Esophagus squamous epithelium (tissue), 5 donors: ENCODE results near the gene SLC35A2. TPM values are rescaled to one million over a fixed set of nuclear protein-coding genes. Genes with fewer than 3 reads are reported as not detected.

Source experiments
- DNase-seq: peaks from one replicate; lab custom pipeline; 2025; lab: John Stamatoyannopoulos, UW
- H3K27ac ChIP-seq, 4 donors: fragments of 200-600 bp; sonication (generic); one replicate each; pipeline ENCODE4 v1.5.1; 2016 to 2019; ENCODE audit warnings: mild to moderate bottlenecking in 1 of 4
- H3K27me3 ChIP-seq, 4 donors: fragments of 200-600 bp; sonication (generic); 1 replicate in 3 of 4; 2 replicates in 1 of 4; pipeline versions ENCODE4 v1.5.1 to v1.6.0; 2017 to 2021; ENCODE audit warnings: antibody characterized with exemption in 1 of 4
- H3K36me3 ChIP-seq, 3 donors: fragments of 200-600 bp; sonication (generic); one replicate each; pipeline ENCODE4 v1.5.1; 2016 to 2019
- H3K4me1 ChIP-seq, 3 donors: fragments of 200-600 bp; sonication (generic); one replicate each; pipeline ENCODE4 v1.5.1; 2017 to 2019
- H3K4me3 ChIP-seq, 4 donors: fragments of 200-600 bp; sonication (generic); 1 replicate in 3 of 4; 2 replicates in 1 of 4; pipeline ENCODE4 v1.5.1; 2016 to 2019; ENCODE audit warnings: mild to moderate bottlenecking in 2 of 4, moderate library complexity in 1 of 4
- H3K9me3 ChIP-seq, 3 donors: fragments of 200-600 bp; sonication (generic); one replicate each; pipeline ENCODE4 v1.5.1; 2016 to 2019
- POLR2A ChIP-seq, 4 donors: fragments of 450-650 bp; IDR thresholded peaks; one replicate each; pipeline ENCODE4 v1.6.1; 2017; ENCODE audit warnings: antibody characterized with exemption in 4 of 4, mild to moderate bottlenecking in 4 of 4, moderate library complexity in 3 of 4
- WGBS, 2 donors: methylation state at CpG; one replicate each; pipeline ENCODE4 v1.1.5; 2018; 5-methylcytosine and 5-hydroxymethylcytosine counted together
- intact Hi-C: fragments of 100-400 bp; cut with DNase I; formaldehyde crosslinking; loops from one replicate; pipeline ENCODE4 v1.15.0; 2022
- total RNA-seq, 4 donors: library from RNA; depleted of rRNA; stranded (reverse); fragments of >200 nt; gene quantifications; one replicate each; pipeline ENCODE4 v1.1.0, GENCODE V29; 2016
- TF ChIP-seq, protein P1 (sequence below), 6 experiments: fragments of 450-650 bp in 4 of 6; fragments of 200-600 bp in 2 of 6; sonication (generic) in 2 of 6; IDR thresholded peaks; one replicate each; pipeline ENCODE4 v1.5.1; 2016 to 2019; ENCODE audit warnings: antibody characterized with exemption in 6 of 6, mild to moderate bottlenecking in 4 of 6, moderate library complexity in 4 of 6
- donor health status: DM: yes; HTN: yes; CAD: no.

The SLC35A2 gene
- total RNA-seq, 4 donors from 2014 or later = 13.7 to 28.9 (median 21.0) TPM

DNA sequence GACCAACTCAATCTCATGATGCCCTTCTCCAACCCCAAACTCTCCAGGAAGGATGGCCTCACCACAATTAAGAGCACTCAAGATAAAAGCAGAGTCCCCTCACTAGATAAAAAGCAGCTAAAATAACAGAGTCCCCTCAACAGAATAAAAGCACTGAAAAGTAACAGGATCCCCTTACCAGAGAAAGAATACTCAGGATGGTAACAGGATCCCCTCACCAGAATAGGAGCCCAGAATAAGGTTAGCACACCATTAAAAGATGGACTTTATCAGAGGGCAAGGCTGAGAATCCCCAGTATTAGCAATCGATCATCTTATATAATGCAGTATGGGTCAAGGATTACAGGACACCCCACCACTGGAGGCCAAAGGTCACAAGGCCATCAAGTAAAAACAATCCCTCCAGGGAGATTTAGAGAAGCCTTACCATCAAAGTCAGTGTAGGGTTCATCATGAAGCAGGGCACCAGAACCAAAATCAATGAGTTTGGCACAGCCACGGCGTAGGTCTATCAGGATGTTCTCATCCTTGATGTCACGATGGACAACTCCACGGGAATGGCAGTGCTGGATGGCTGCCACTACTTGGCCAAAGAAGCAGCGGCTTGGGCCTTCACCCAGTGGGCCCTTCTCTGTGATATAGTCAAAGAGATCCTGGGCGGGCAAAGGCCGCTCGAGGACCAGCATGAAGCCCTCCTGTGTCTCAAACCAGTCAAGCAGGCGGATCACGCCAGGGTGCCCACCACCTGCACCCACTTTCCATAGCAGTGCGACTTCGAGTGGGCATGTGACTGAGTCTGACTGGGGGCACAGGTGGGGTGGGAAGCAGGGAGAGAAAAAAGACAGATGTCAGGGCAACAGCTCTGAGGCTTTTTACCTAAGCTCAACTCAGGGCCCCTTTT is 3.4 kb upstream of the SLC35A2 start:
- 75 to 79% methylated on average over 4 to 7 of the region's 13 CpGs for WGBS, 2 donors
- Histone ChIP-seq H3K4me3 (peak overlapping the region in 1 of 4 donors; percentile 14), H3K9me3 (no peaks in the 10 kb centered on the region), H3K4me1 (peaks cover 0 to 54% (median 0%) of the 10 kb centered on the region in 3 donors), H3K27ac (no peak overlapping the region), H3K27me3 (no peaks in the 10 kb centered on the region), H3K36me3 (peaks cover 0 to 22% (median 0%) of the 10 kb centered on the region in 3 donors)
- no peak for DNase-seq
- intact Hi-C loops = no loop called here
- TF ChIP-seq, protein P1, sequence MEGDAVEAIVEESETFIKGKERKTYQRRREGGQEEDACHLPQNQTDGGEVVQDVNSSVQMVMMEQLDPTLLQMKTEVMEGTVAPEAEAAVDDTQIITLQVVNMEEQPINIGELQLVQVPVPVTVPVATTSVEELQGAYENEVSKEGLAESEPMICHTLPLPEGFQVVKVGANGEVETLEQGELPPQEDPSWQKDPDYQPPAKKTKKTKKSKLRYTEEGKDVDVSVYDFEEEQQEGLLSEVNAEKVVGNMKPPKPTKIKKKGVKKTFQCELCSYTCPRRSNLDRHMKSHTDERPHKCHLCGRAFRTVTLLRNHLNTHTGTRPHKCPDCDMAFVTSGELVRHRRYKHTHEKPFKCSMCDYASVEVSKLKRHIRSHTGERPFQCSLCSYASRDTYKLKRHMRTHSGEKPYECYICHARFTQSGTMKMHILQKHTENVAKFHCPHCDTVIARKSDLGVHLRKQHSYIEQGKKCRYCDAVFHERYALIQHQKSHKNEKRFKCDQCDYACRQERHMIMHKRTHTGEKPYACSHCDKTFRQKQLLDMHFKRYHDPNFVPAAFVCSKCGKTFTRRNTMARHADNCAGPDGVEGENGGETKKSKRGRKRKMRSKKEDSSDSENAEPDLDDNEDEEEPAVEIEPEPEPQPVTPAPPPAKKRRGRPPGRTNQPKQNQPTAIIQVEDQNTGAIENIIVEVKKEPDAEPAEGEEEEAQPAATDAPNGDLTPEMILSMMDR (IDR thresholded peaks at IDR 0.05) = no peak
- TF ChIP-seq POLR2A (IDR thresholded peaks at IDR 0.05) = no peak

DNA sequence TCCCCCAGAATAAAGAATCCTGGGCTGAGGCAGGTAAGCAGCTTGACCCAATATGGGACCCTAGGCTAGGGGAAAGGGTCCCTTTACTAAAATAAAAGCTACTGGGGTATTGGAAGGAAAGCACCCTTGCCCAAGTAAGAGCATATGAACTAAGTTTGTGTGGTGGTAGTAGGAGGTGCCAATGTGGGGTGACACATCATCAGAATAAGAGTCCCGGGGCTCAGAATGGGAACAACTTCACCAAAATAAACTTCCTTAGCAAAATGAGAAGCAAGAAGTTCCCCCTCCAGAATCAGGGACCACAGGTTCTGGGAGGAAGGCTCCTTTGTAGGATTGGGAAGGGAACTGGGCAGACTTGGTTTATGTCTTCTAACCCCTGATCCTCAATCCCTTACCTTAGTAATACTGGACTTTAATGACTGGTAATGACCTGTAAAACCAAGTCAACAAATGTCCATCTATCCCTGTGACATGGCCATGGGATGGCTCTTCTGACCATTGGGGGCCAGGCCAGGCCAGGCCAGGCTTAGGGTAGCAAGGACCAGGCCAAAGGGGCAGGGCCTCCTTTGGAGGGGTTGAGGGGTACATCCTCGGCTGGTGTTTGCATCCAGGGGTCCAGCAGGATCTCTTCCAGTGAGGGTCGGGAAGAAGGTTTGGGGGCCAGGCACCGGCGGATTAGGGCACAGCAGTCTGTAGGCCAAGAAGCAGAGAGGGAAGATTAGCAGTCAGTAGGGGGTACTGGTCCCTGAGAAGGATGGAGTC is 2.3 kb upstream of the SLC35A2 start:
- no peak for DNase-seq
- 75% methylated on average over 5 of the region's 5 CpGs; no CpG with 5 or more reads in 1 of the 2 donors for WGBS, 2 donors
- Histone ChIP-seq H3K4me1 (peaks cover 0 to 48% (median 0%) of the 10 kb centered on the region in 3 donors), H3K27me3 (no peaks in the 10 kb centered on the region), H3K27ac (no peak overlapping the region), H3K36me3 (peaks cover 0 to 27% (median 0%) of the 10 kb centered on the region in 3 donors), H3K9me3 (no peaks in the 10 kb centered on the region), H3K4me3 (no peak overlapping the region)
- no peak for TF ChIP-seq POLR2A (IDR thresholded peaks at IDR 0.05)
- TF ChIP-seq, protein P1 (IDR thresholded peaks at IDR 0.05) = no peak
- intact Hi-C loops = no loop called here

DNA sequence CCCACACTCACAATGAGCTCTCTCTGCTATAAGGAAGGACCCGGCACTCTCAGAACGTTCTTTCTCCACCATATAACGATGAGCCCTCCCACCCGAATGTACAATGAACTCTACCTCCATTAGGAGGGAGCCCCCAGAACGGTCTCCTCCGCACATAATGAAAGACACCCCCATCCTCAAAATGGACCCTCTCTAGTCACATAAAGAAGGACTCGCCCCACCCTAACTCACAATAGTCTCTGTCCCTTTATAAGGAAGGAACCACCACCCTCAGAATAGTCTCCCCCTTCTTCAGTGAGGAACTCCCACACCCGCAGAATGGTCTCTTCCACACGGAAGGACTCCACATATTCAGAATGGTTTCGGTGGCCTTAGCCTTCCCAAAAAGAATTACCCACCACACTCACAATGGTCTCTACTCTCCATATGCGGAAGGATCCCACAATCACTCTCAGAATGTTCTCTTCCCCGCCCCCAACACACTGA is 477 bp downstream of the SLC35A2 start:
- Histone ChIP-seq H3K4me3 (peak overlapping the region; percentile 51 to 71 (median 66)), H3K36me3 (peaks cover 0 to 55% (median 0%) of the 10 kb centered on the region in 3 donors), H3K27ac (peak overlapping the region; percentile 82 to 93 (median 88)), H3K9me3 (no peaks in the 10 kb centered on the region), H3K27me3 (no peaks in the 10 kb centered on the region), H3K4me1 (peaks cover 0 to 27% (median 0%) of the 10 kb centered on the region in 3 donors)
- TF ChIP-seq, protein P1 (IDR thresholded peaks at IDR 0.05) = no peak
- TF ChIP-seq POLR2A (IDR thresholded peaks at IDR 0.05) = no peak
- DNase-seq = no peak
- intact Hi-C loops = no loop called here
- WGBS, 2 donors = 3 to 37% methylated on average over 8 to 12 of the region's 12 CpGs

DNA sequence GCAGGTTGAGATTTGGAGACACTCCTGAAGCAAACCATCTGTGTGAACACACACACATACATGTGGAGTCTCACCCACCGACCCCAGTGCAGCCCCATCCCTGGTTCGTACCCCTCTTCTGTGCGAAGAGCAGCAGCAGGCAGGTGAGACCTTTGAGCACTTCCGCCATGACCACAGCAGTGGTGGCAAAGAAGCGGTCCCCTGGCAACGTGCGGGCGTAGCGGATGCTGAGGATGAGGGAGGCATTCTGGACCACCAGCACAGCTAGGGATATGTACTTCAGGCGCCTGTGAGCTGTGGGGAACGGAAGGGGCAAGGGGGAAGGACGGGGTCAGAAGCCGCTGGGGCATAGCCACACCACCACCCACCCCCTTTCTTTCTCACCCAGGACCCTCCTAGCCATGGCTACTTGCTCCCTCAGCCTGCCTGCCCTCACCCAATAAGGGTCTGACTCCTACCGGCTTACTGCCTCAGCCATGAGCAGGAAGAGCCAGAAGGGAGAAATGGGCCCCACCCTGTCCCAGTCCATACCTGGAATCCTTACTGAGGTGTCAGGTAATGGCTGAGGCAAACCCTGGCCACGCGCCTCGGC is 1.6 kb downstream of the SLC35A2 start:
- DNase-seq = no peak
- no peaks in the 10 kb centered on the region for H3K27me3 ChIP-seq
- WGBS, 2 donors = 82 to 96% methylated on average over 4 to 12 of the region's 17 CpGs
- intact Hi-C loops = no loop called here
- TF ChIP-seq, protein P1 (IDR thresholded peaks at IDR 0.05) = no peak
- no peak for TF ChIP-seq POLR2A (IDR thresholded peaks at IDR 0.05)
- H3K4me1 ChIP-seq = peaks cover 0 to 27% (median 0%) of the 10 kb centered on the region in 3 donors
- no peak overlapping the region for H3K4me3 ChIP-seq
- H3K9me3 ChIP-seq = no peaks in the 10 kb centered on the region
- H3K27ac ChIP-seq = no peak overlapping the region
- peaks cover 0 to 57% (median 0%) of the 10 kb centered on the region in 3 donors for H3K36me3 ChIP-seq
